Heart right ventricle (tissue), 16 donors: ENCODE data around the gene RHCG. TPM values are rescaled to one million over a fixed set of nuclear protein-coding genes. Genes with fewer than 3 reads are reported as not detected.

Source experiments
- ATAC-seq, 8 donors: fragments of 200-7000 bp; cut with Tn5 transposase; one replicate each; pipeline ENCODE4 v1.9.1; 2020; ENCODE audit warnings: mild to moderate bottlenecking in 8 of 8, moderate library complexity in 8 of 8, moderate number of reproducible peaks in 1 of 8
- DNase-seq, 2 donors: peaks; one replicate each; pipeline ENCODE4 v3.0.0-alpha.2; 2020
- H3K27ac ChIP-seq, 10 donors: fragments of 200-600 bp; sonication (generic) in 2 of 10; one replicate each; pipeline versions ENCODE4 v1.5.0 to v1.8.0; 2020 to 2022; ENCODE audit warnings: mild to moderate bottlenecking in 3 of 10
- H3K27me3 ChIP-seq, 7 donors: fragments of 200-600 bp; one replicate each; pipeline ENCODE4 v1.8.0; 2021 to 2022; ENCODE audit warnings: mild to moderate bottlenecking in 2 of 7
- H3K36me3 ChIP-seq, 9 donors: fragments of 200-600 bp; sonication (generic) in 1 of 9; one replicate each; pipeline versions ENCODE4 v1.5.0 to v1.8.0; 2020 to 2022; ENCODE audit warnings: mild to moderate bottlenecking in 2 of 9
- H3K4me1 ChIP-seq, 9 donors: fragments of 200-600 bp; sonication (generic) in 1 of 9; one replicate each; pipeline versions ENCODE4 v1.5.0 to v1.8.0; 2020 to 2022; ENCODE audit warnings: mild to moderate bottlenecking in 4 of 9
- H3K4me3 ChIP-seq, 10 donors: fragments of 200-600 bp; sonication (generic) in 2 of 10; one replicate each; pipeline versions ENCODE4 v1.5.0 to v1.8.0; 2020 to 2022; ENCODE audit warnings: mild to moderate bottlenecking in 7 of 10, moderate library complexity in 2 of 10
- H3K9me3 ChIP-seq, 11 donors: fragments of 200-600 bp in 10 of 11; sonication (generic) in 2 of 11; one replicate each; pipeline versions ENCODE4 v1.5.0 to v1.8.0; 2013 to 2022; ENCODE audit warnings: mild to moderate bottlenecking in 2 of 11, control low read depth in 1 of 11, moderate library complexity in 1 of 11
- WGBS, 2 donors: extraction: QIAGEN DNeasy Blood & Tissue Kit; methylation state at CpG; one replicate each; pipeline ENCODE4 v1.1.7; 2013; ENCODE audit warnings: inconsistent platforms in 1 of 2; 5-methylcytosine and 5-hydroxymethylcytosine counted together
- intact Hi-C, 10 donors: fragments of 100-400 bp; cut with DNase I; formaldehyde crosslinking; loops; one replicate each; pipeline versions ENCODE4 v1.11.1 to v1.14.2; 2022
- polyA plus RNA-seq, 2 donors: library from polyadenylated mRNA; stranded (reverse); fragments of 200-250 nt; gene quantifications; one replicate each; pipeline ENCODE4 v1.2.3, GENCODE V29; 2013
- total RNA-seq, 10 donors: library from RNA; stranded (reverse); fragmentation: NEBNext Ultra II Directional in 3 of 10; extraction: Animal tissue kit (Norgen Biotek cat#: 25700) in 3 of 10; gene quantifications; one replicate each; pipeline versions ENCODE4 v1.2.1 to v1.2.4, GENCODE V29; 2021 to 2023
- TF ChIP-seq, protein P1 (sequence below), 9 donors: fragments of 200-600 bp; sonication (generic) in 2 of 9; IDR thresholded peaks; one replicate each; pipeline versions ENCODE4 v1.5.0 to v1.8.0; 2021 to 2022; ENCODE audit warnings: antibody characterized with exemption in 9 of 9, mild to moderate bottlenecking in 5 of 9, moderate library complexity in 1 of 9
- donor health status: Arrhythmogenic right ventricular cardiomyopathy.
- donor health status: ischemic (EF 13 %, LVEDD 7.1; RV severe dilation, severe dysfunction).
- donor health status: healthy with polysubstance abuse.
- donor health status: DM: no; HTN: yes; CAD: no.
- donor health status: DM: no; HTN: no; CAD: no.
- donor health status: ischemic (EF 25% LVEDD 6.9; RV normal size, moderate dysfunction).
- donor health status: ischemic (EF 25% LVEDD 5.7; RV mildly dilated, moderate dysfunction).
- donor health status: healthy.
- donor health status: DM: yes; HTN: yes; CAD: no.
- donor health status: Ischemic cardiomyopathy.
- donor health status: ischemic (EF 35%, LVEDD 5.7; RV mildly dilated, moderate dysfunction).
- donor health status: nonischemic (EF 11% LVEDD 7.7; RV severe dilation, severe dysfunction).
- donor health status: DM: yes; HTN: yes; CAD: no.
- donor health status: PGD.
- donor health status: ischemic (EF 29% LVEDD 5.4; RV normal size, mild dysfunction).
- donor health status: nonischemic (EF 23%, LVEDD 6.1; RV moderate dilation, normal function).

The RHCG gene
- total and polyA plus RNA-seq, 12 donors: 0.32 to 1.9 (median 0.83) TPM; not detected in 6

DNA sequence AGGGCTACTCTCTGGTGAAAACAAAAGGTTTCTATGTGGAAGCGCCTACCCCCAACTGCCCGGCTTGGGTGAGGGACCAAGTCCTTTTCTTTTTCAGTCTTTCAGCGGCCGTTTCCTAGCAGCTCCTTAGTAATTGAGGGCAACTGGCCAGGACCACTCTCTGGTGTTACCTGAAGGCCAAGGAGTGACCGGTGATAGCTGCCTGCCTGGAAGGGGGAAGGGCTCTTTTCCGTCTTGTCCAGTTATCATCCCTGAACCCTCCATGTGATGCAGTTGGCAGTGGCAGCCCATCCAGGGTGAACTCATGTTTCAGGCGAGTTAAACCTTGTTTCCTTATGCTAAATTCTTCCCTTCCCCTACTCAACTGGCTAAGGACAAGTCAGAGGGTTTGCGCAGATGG lies 33.3 kb downstream of the RHCG start:
- H3K36me3 ChIP-seq: no peaks in the 10 kb centered on the region

DNA sequence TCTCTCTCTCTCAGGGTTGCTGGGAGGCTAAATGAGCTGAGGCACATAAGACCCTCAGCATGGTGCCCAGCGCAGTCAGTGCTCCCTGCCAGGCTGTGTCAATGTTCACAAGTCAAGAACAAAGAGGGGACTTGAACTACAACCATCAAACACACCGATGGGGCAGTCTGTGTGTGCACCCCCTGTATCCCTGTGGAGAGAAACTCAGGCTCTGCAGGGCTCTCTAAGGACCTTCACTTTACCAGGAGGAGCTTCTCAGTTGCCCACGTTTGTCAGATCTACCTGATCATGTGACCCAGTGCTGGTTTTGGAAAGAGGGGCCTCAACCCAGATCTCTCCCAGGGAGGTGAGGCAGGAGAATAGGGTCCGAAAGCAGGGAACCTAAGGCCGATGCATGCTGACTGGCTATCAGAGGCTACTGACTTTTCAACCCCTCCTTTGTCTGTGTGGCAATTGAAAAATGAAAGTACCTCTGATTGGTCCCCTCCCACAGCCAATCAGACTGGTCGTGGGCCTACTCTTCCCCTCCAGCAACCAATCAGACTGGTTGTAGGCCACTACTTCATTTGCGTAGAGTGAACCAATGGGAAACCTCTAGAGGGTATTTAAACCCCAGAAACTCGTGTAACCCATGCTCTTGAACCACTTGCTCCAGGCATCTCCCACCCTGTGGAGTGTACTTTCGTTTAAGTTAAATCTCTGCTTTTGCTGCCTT lies 34.0 kb downstream of the RHCG start:
- 77 to 80% methylated on average over 9 of the region's 9 CpGs for WGBS, 2 donors
- H3K27me3 ChIP-seq: peaks cover 0 to 40% (median 25%) of the 10 kb centered on the region in 7 donors

More for the DNA sequence above, 33.3 kb downstream of the RHCG start:
- H3K9me3 ChIP-seq: no peaks in the 10 kb centered on the region
- no peak overlapping the region for H3K27ac ChIP-seq
- no peak for DNase-seq
- no peak overlapping the region for H3K4me3 ChIP-seq
- peaks cover 0 to 40% (median 25%) of the 10 kb centered on the region in 7 donors for H3K27me3 ChIP-seq
- WGBS, 2 donors: 90 to 91% methylated on average over 8 of the region's 8 CpGs
- no peaks in the 10 kb centered on the region for H3K4me1 ChIP-seq
- ATAC-seq: no peak
- intact Hi-C loops: no loop called here
- TF ChIP-seq, protein P1, sequence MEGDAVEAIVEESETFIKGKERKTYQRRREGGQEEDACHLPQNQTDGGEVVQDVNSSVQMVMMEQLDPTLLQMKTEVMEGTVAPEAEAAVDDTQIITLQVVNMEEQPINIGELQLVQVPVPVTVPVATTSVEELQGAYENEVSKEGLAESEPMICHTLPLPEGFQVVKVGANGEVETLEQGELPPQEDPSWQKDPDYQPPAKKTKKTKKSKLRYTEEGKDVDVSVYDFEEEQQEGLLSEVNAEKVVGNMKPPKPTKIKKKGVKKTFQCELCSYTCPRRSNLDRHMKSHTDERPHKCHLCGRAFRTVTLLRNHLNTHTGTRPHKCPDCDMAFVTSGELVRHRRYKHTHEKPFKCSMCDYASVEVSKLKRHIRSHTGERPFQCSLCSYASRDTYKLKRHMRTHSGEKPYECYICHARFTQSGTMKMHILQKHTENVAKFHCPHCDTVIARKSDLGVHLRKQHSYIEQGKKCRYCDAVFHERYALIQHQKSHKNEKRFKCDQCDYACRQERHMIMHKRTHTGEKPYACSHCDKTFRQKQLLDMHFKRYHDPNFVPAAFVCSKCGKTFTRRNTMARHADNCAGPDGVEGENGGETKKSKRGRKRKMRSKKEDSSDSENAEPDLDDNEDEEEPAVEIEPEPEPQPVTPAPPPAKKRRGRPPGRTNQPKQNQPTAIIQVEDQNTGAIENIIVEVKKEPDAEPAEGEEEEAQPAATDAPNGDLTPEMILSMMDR (IDR thresholded peaks at IDR 0.05): no peak

GRCh38 chr15:89461386-89461785 lies 35.0 kb downstream of the RHCG start:
- no peaks in the 10 kb centered on the region for H3K4me1 ChIP-seq
- no peak overlapping the region for H3K27ac ChIP-seq
- 63 to 73% methylated on average over 4 of the region's 4 CpGs for WGBS, 2 donors
- peaks cover 0 to 13% (median 2%) of the 10 kb centered on the region in 11 donors for H3K9me3 ChIP-seq
- intact Hi-C loops: no loop called here
- TF ChIP-seq, protein P1 (IDR thresholded peaks at IDR 0.05): no peak
- H3K4me3 ChIP-seq: no peak overlapping the region
- peaks cover 0 to 40% (median 25%) of the 10 kb centered on the region in 7 donors for H3K27me3 ChIP-seq
- no peak for DNase-seq
- peak in 1 of 8 donors; percentile 38 for ATAC-seq
- H3K36me3 ChIP-seq: no peaks in the 10 kb centered on the region

More for the DNA sequence above, 34.0 kb downstream of the RHCG start:
- no peaks in the 10 kb centered on the region for H3K4me1 ChIP-seq
- intact Hi-C loops: no loop called here
- peaks cover 0 to 3% (median 0%) of the 10 kb centered on the region in 11 donors for H3K9me3 ChIP-seq
- DNase-seq: no peak
- ATAC-seq: no peak
- TF ChIP-seq, protein P1 (IDR thresholded peaks at IDR 0.05): no peak
- H3K36me3 ChIP-seq: no peaks in the 10 kb centered on the region
- no peak overlapping the region for H3K27ac ChIP-seq
- no peak overlapping the region for H3K4me3 ChIP-seq

- DNase-seq (no peak), ATAC-seq (no peak)
- intact Hi-C loops: no loop called here
- WGBS, 2 donors: 45 to 57% methylated on average over 2 of the region's 2 CpGs
- Histone ChIP-seq H3K4me1 (no peaks in the 10 kb centered on the region), H3K9me3 (peaks cover 0 to 17% (median 2%) of the 10 kb centered on the region in 11 donors), H3K27ac (no peak overlapping the region), H3K36me3 (no peaks in the 10 kb centered on the region), H3K4me3 (no peak overlapping the region), H3K27me3 (peaks cover 0 to 35% (median 25%) of the 10 kb centered on the region in 7 donors)
- TF ChIP-seq, protein P1 (IDR thresholded peaks at IDR 0.05): no peak
Measured at GRCh38 chr15:89460048-89460447, 36.3 kb downstream of the RHCG start.
